Measurements from ENCODE around the gene ALG2.
"Not testable (repeated sequence)": the region's sequence is repeated elsewhere in the genome, so short reads cannot be mapped to it uniquely, and the experiment has no call there.

ALG2 gene

DNA sequence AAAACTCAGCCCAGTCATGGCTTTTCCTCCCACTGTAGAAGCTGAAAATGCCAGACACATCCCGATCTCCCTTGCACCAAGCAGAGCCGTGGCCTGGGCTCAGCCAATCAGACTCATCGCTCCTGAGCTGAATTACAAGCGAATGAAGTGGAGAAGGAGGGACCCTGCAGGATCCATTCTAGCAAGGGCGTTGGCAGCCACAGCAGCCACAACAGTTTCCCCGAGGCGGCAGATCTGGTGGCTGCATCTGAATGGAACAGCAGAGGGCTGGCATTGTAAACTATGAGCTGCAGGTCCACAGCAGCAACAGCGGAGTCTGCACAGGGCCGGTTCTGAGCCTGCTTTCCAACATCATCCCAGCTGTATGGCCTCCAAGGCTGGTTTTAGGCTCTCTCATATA is 23.8 kb downstream of the ALG2 start:
- Histone ChIP-seq H3K9me3 (ENCODE audit: low read length) (no peaks in the 10 kb centered on the region), H3K4me1 (ENCODE audit: insufficient read depth, low read length) (peaks cover 5% of the 10 kb centered on the region)

DNA sequence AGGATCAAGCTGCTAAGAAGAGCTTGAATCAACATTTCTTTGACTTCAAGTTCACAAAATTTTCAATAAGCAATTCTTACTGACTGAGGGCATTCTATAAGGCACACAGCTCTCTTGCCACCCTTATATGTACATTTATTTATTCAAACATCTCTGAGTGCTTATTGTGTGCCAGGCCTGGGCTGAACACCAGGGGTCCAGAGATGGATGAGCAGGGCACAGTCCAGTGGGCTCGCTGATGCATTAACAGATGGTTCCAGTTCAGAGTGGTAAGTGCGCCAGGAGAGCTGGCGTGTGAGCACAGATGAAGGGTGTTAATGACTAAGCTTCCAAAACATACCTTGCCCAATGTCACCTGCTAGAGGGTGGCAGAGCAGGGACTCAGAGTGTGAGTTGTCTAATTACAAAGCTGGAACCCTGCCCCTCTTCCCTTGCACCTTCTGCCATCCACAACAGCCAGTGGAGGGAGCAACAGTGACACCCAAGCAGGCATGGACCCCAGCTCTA is 24.6 kb downstream of the ALG2 start:
- H3K27me3 ChIP-seq (ENCODE audit: insufficient read depth, low read length), result no peaks in the 10 kb centered on the region

More for the DNA sequence above, 23.8 kb downstream of the ALG2 start:
- H3K36me3 ChIP-seq (ENCODE audit: insufficient read depth, low read length), result no peaks in the 10 kb centered on the region
- H2AFZ ChIP-seq (ENCODE audit: low read depth, low read length), result peak overlapping the region; percentile 1
- H3K27me3 ChIP-seq (ENCODE audit: insufficient read depth, low read length), result no peaks in the 10 kb centered on the region
- H3K4me3 ChIP-seq (ENCODE audit: low read length), result no peak overlapping the region

DNA sequence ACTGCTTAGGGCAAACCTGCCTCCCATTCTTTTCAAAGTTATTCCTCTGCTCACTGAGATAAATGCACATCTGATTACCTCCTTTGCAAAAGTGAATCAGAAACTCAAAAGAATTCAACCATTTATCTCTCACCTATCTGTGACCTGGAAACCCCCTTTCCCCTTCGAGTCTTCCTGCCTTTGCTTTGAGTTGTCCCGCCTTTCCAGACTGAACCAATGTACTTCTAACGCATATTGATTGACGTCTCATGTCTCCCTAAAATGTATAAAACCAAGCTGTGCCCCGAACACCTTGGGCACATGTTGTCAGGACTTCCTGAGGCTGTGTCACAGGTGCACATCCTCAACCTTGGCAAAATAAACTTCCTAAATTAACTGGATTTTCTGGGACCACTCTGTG is 25.3 kb downstream of the ALG2 start:
- H2AFZ ChIP-seq (ENCODE audit: low read depth, low read length); H3K9me3 ChIP-seq (ENCODE audit: low read length); H3K4me3 ChIP-seq (ENCODE audit: low read length); H3K36me3 ChIP-seq (ENCODE audit: insufficient read depth, low read length); H3K4me1 ChIP-seq (ENCODE audit: insufficient read depth, low read length); H3K27me3 ChIP-seq (ENCODE audit: insufficient read depth, low read length): not testable (repeated sequence)

More for the DNA sequence above, 24.6 kb downstream of the ALG2 start:
- H3K4me3 ChIP-seq (ENCODE audit: low read length), result no peak overlapping the region
- H3K9me3 ChIP-seq (ENCODE audit: low read length), result no peaks in the 10 kb centered on the region
- H3K4me1 ChIP-seq (ENCODE audit: insufficient read depth, low read length), result peaks cover 5% of the 10 kb centered on the region
- H2AFZ ChIP-seq (ENCODE audit: low read depth, low read length), result no peak overlapping the region
- no peaks in the 10 kb centered on the region for H3K36me3 ChIP-seq (ENCODE audit: insufficient read depth, low read length)

DNA sequence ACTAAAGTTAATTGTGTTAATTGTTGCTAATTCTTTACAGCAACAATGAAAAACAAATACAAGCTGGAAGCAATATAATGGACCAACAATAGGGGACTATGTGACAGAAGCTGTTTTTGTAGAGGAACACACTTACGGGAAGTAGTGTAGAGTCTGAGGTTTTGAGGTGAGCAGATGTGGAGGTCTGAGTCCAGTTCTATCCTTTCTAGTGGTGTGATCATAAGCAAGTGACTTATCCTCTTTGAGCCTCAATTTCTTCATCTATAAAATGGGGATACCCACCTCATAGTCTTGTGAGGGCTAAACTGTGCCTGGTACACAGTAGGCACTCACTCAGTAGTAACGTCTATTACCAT is 28.3 kb downstream of the ALG2 start:
- Histone ChIP-seq H3K27me3 (ENCODE audit: insufficient read depth, low read length) (no peaks in the 10 kb centered on the region), H2AFZ (ENCODE audit: low read depth, low read length) (no peak overlapping the region), H3K9me3 (ENCODE audit: low read length) (no peaks in the 10 kb centered on the region), H3K4me3 (ENCODE audit: low read length) (no peak overlapping the region), H3K4me1 (ENCODE audit: insufficient read depth, low read length) (no peaks in the 10 kb centered on the region), H3K36me3 (ENCODE audit: insufficient read depth, low read length) (no peaks in the 10 kb centered on the region)

DNA sequence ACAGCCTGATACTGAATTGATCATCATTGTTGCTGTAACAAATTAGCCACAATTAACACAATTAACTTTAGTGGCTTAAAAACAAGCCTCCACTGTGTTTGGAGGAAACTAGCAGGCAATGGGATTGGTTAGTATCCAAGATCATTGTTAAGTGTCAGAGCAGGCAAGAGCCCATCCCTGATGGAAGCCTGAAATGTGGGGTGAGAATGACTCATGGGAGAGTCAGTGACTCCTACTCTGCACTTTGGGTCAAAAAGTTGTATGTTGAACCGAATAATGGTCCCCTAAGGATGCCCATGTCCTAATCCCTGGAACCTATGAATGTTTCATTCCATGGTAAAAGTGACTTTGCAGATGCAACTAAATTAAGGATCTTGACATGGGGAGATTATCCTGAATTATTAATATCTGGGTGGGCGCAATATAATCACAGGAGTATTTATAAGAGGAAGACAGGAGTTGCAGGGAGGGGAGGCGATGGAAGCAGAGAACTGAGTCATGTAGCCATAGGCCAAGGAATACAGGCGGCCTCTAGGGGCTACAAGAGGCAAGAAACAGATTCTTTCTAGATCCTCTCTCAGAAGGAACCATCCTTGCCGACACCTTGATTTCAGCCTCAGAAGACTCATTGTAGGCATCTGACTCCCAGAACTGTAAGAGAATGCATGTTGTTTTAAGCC is 28.8 kb downstream of the ALG2 start:
- Histone ChIP-seq H3K4me1 (ENCODE audit: insufficient read depth, low read length) (no peaks in the 10 kb centered on the region), H2AFZ (ENCODE audit: low read depth, low read length) (no peak overlapping the region), H3K36me3 (ENCODE audit: insufficient read depth, low read length) (no peaks in the 10 kb centered on the region)

DNA sequence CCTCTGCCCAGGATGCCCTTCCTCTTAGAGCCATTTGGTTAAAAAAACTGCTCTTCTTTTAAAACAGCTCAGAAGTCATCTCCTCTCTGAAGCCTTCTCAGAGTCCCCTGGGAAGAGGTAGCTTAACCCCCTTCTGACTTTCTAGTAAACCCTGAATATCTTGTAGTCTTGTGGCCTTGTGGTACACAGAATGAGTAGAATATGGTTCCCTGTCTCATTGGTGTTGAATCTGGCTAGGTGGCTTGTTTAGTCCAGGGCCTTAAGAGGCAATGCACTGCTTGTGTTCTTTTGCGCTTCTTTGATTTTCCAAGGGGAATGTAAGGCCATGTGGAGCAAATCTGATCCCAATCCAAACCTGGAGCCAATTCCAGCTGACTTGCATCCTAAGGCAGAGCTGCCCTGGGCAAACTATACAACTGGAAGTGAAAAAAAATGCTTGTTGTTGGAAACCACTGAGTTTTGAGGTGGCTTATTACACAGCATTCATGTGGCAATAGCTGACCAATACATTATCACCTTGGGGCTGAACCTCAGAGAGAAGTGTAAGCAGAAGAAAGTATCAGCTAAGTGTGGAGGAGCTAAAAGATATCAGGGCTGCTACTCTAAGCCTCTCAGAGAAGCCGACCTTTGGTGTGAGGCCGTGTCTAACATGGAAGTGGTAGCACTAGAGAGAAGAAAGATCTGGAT is 31.0 kb downstream of the ALG2 start:
- Histone ChIP-seq H3K4me1 (ENCODE audit: insufficient read depth, low read length) (no peaks in the 10 kb centered on the region), H2AFZ (ENCODE audit: low read depth, low read length) (no peak overlapping the region), H3K9me3 (ENCODE audit: low read length) (no peaks in the 10 kb centered on the region), H3K27me3 (ENCODE audit: insufficient read depth, low read length) (no peaks in the 10 kb centered on the region), H3K36me3 (ENCODE audit: insufficient read depth, low read length) (no peaks in the 10 kb centered on the region), H3K4me3 (ENCODE audit: low read length) (no peak overlapping the region)

More for the DNA sequence above, 28.8 kb downstream of the ALG2 start:
- no peaks in the 10 kb centered on the region for H3K9me3 ChIP-seq (ENCODE audit: low read length)
- H3K27me3 ChIP-seq (ENCODE audit: insufficient read depth, low read length), result no peaks in the 10 kb centered on the region
- H3K4me3 ChIP-seq (ENCODE audit: low read length), result no peak overlapping the region

DNA sequence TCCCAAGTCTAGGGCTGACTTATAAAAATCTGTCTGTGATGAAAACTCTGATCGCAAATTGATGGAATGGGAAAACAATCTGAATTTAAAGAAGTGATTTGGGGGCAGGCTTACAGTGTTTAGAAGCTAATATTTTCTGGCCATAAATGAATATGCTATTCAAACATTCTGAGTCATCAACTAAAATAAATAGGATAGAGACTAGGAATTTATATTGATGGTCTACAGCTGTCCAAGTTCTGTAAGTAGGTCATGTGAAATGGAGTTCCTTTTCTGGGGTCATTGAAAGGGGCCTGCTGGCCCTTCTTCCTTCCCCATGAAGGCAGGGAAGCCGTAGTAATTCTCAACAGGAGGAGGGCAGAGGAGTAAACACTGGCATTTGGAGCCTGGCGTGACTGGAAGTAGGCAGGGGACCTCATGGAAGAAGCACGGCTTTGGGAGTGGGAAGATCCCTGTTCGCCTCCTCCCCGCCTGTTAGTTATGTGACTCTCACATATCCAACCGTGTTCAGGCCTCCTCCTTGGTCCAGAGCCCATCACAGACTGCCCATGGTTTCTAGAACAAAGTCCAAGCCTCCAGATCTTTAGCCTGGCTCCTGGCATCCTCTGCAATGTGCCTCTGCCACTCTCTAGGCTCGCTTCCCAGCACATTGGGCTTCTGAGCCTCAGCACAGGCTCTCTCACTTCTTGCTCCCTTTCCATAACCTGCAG is 31.7 kb downstream of the ALG2 start:
- H3K4me3 ChIP-seq (ENCODE audit: low read length), result no peak overlapping the region
- H3K9me3 ChIP-seq (ENCODE audit: low read length), result no peaks in the 10 kb centered on the region
- H2AFZ ChIP-seq (ENCODE audit: low read depth, low read length), result no peak overlapping the region
- H3K36me3 ChIP-seq (ENCODE audit: insufficient read depth, low read length), result no peaks in the 10 kb centered on the region
- no peaks in the 10 kb centered on the region for H3K27me3 ChIP-seq (ENCODE audit: insufficient read depth, low read length)
- no peaks in the 10 kb centered on the region for H3K4me1 ChIP-seq (ENCODE audit: insufficient read depth, low read length)

DNA sequence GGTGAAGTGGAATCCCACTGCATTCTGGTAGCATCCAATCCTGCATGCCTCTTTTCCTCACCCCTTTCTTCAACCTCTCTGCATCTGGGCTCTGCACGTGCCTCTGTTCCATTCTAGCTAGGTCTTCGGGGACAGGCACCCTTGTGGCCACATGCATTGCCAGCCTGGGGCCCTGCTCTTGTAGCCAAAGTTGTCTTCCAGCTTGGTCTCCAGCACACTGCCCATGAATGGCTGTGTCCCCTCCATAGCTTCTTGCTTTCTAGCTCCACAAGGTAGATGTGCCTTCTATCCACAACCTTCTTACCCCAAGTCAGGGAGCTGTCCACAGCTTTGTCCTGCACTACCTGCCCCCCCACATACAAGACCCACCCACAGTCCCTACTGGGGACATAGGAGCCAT is 32.6 kb downstream of the ALG2 start:
- Histone ChIP-seq H2AFZ (ENCODE audit: low read depth, low read length) (no peak overlapping the region), H3K27me3 (ENCODE audit: insufficient read depth, low read length) (no peaks in the 10 kb centered on the region), H3K4me1 (ENCODE audit: insufficient read depth, low read length) (peaks cover 3% of the 10 kb centered on the region), H3K36me3 (ENCODE audit: insufficient read depth, low read length) (no peaks in the 10 kb centered on the region), H3K4me3 (ENCODE audit: low read length) (no peak overlapping the region), H3K9me3 (ENCODE audit: low read length) (no peaks in the 10 kb centered on the region)

DNA sequence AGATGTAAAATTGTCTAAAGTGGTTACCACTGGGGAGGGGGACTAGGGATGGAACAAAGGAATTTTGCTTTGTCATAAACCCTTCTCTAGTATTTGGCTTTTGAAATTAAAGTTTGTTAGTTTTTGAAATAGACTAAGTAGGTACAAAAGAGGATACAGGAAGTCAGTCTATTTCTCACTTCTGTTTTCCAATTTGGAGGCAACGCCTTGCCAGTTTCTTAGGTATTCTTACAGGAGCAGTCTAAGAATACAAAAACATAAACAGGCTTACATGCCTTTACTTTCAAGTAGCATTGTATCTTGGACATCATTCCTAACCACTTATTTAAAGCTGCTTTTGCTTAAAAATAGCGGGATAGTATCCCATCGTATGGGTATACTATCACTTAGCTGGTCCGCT is 34.4 kb downstream of the ALG2 start:
- Histone ChIP-seq H3K36me3 (ENCODE audit: insufficient read depth, low read length) (no peaks in the 10 kb centered on the region), H3K4me1 (ENCODE audit: insufficient read depth, low read length) (peaks cover 3% of the 10 kb centered on the region), H3K27me3 (ENCODE audit: insufficient read depth, low read length) (no peaks in the 10 kb centered on the region), H3K9me3 (ENCODE audit: low read length) (no peaks in the 10 kb centered on the region), H3K4me3 (ENCODE audit: low read length) (no peak overlapping the region), H2AFZ (ENCODE audit: low read depth, low read length) (no peak overlapping the region)

DNA sequence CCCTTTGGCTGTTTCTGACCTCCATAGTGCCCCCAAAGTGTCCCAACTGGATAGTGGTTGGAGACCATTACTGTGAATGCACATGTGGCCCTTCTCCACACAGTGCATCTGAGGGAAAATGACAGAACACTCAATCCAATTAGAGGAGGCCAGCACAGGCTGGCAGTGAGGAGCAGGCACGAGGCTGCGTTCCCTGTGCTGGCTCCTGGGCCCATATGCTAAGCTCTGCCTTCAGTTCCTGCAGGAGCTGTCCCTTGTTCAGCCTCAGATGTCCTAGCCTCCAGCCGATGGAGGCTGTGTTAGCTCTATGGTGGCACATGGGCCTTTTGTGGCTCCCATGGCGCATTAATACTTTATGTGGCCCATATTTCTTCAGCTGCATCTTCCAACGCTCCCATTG is 35.8 kb downstream of the ALG2 start:
- Histone ChIP-seq H3K9me3 (ENCODE audit: low read length) (no peaks in the 10 kb centered on the region), H3K27me3 (ENCODE audit: insufficient read depth, low read length) (no peaks in the 10 kb centered on the region), H3K4me3 (ENCODE audit: low read length) (no peak overlapping the region), H3K36me3 (ENCODE audit: insufficient read depth, low read length) (no peaks in the 10 kb centered on the region), H3K4me1 (ENCODE audit: insufficient read depth, low read length) (peaks cover 8% of the 10 kb centered on the region), H2AFZ (ENCODE audit: low read depth, low read length) (no peak overlapping the region)

DNA sequence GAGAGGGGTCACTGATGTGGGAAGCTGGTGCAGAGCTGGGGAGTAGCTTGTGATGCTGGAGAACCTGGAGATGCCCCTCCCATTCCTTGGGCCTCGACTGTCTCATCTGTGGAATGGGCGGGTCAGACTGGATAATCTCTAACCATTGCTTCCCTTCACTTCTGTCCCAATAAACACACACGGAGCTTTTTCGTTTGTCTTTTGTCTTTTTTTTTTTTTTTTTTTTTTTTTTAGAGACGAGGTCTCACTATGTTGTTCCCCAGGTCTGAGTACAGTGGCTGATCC is 36.5 kb downstream of the ALG2 start:
- Histone ChIP-seq H3K36me3 (ENCODE audit: insufficient read depth, low read length) (no peaks in the 10 kb centered on the region), H3K9me3 (ENCODE audit: low read length) (no peaks in the 10 kb centered on the region)

DNA sequence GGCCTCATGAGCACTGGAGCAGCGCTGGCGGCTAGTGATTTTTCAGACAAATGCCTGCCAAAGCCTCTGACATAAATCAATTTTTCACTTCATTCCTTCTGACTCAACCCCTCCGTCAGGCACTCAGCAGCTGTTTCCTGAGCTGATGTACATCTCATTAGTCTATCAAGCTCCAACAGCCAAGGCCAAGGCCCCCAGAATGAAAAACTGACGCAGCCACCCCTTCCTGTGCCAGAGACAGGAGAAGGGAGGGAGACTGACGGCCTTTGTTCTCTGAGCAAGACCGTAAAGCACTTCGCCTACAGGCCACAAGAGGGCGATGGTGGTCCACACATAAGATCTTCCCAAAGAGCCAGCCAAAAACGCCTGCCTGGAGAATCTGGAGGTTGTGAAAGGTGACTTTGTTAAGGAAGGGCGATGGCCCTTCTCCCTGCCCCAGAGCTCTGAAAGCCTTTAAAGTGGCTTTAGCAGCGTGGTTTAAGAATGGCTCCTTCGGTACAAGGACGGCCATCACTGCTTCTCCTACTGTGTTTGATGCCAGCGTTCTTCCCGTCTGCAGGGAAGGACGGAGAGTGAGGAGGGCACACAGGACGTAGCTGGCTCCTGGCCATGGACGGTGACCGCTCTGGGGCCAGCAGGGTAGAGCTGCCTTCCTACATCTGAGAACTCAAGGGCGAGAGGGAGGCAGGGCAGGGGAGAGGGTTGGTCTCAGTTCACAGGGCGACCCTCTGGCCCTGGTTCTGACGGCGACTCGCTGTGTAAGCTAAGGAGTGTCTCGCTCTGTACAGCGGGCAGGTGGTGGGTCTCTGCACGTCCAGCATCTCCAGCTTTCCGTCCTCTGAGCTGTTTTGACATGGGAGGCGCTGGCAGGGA is 37.0 kb downstream of the ALG2 start:
- peaks cover 12% of the 10 kb centered on the region for H3K4me1 ChIP-seq (ENCODE audit: insufficient read depth, low read length)
- H3K9me3 ChIP-seq (ENCODE audit: low read length), result no peaks in the 10 kb centered on the region
- H3K27me3 ChIP-seq (ENCODE audit: insufficient read depth, low read length), result no peaks in the 10 kb centered on the region
- no peaks in the 10 kb centered on the region for H3K36me3 ChIP-seq (ENCODE audit: insufficient read depth, low read length)
- no peak overlapping the region for H3K4me3 ChIP-seq (ENCODE audit: low read length)
- peak overlapping the region; percentile 32 for H2AFZ ChIP-seq (ENCODE audit: low read depth, low read length)

More for the DNA sequence above, 36.5 kb downstream of the ALG2 start:
- Histone ChIP-seq H2AFZ (ENCODE audit: low read depth, low read length) (no peak overlapping the region), H3K4me3 (ENCODE audit: low read length) (no peak overlapping the region), H3K4me1 (ENCODE audit: insufficient read depth, low read length) (peaks cover 12% of the 10 kb centered on the region), H3K27me3 (ENCODE audit: insufficient read depth, low read length) (no peaks in the 10 kb centered on the region)

DNA sequence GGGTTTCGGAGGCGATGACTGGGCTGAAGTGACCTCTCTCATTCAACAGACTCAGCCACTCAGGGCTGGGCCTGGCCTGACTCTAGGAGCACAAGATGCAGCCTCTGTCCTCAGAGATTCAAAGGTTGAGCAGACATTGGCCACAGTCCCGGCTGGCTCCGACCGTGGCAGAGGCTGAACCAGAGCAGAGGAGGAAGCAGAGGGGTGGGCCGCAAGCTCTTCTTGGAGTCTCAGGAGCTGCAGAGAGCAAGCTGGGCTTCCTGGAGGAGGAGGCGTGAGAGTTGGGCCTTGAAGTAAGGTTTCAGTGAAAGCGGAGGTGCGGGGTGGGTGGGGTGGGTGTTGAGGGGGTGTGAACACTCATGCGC is 37.6 kb downstream of the ALG2 start:
- Histone ChIP-seq H3K4me1 (ENCODE audit: insufficient read depth, low read length) (peaks cover 12% of the 10 kb centered on the region), H3K36me3 (ENCODE audit: insufficient read depth, low read length) (no peaks in the 10 kb centered on the region), H3K4me3 (ENCODE audit: low read length) (no peak overlapping the region), H3K27me3 (ENCODE audit: insufficient read depth, low read length) (no peaks in the 10 kb centered on the region), H2AFZ (ENCODE audit: low read depth, low read length) (no peak overlapping the region), H3K9me3 (ENCODE audit: low read length) (no peaks in the 10 kb centered on the region)
